ENCODE data around the gene MAPK6.

Gene MAPK6

DNA sequence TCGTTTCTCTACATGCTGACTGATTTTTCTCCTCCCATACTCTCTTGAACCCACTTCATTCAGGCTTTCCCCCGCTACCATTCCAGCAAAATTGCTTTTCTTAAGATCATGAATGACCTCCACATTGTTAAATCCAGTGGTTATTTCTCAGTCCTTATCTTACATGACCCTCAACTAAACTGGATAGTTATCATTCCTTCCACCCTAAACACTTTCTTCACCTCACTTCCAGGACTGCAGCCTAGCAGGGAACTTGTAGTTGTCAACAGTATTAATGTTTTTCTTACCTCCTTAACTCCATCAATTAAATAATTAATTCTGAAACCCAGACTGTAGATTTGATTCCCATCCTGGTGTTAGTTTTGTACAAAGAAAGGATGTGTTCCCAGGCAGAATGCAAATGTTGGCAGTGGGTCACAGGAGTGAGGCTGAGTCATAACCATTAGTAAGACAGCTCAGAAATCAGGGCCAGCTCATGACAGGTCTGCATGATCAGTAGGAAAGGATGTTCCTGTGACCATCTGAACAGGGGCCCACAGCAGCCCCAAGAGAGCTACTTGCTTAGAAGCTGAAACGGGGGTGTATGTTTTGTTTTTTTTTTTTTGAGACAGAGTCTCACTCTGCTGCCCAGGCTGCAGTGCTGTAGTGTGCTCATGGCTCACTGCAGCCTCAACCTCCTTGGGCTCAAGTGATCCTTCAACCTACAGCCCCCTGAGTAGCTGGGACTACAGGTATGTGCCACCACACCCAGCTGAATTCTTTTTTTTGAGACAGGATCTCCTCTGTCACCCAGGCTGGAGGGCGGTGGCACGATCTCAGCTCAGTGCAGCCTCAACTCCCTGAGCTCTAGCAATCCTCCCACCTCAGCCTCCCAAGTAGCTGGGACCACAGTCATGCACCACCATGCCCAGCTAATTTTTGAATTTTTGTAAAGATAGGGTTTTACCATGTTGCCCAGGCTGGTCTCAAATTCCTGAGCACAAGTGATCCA lies 84.5 kb downstream of the MAPK6 start:
- no peak for DNase-seq (ENCODE audit: low read depth)

DNA sequence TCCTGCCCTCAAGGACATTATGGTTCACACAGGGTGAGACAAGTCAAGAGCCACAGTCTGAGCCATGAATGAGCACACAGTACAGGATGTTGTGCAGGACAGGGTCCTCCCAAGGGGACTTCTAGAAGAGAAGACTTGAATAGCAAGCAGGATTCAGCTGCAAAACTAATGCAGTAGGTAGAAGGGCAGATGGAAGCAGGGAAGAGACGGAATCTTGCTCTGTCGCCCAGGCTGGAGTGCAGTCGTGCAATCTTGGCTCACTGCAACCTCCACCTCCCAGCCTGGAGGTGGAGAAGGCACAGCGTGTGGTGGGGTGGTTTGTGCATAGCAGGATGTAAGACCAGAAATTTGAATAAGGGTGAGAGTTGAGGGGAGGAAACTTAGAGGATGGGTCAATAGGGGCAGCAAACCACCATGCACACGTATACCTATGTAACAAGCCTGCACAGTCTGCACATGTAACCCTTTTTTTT lies 85.5 kb downstream of the MAPK6 start:
- no peak for DNase-seq (ENCODE audit: low read depth)

DNA sequence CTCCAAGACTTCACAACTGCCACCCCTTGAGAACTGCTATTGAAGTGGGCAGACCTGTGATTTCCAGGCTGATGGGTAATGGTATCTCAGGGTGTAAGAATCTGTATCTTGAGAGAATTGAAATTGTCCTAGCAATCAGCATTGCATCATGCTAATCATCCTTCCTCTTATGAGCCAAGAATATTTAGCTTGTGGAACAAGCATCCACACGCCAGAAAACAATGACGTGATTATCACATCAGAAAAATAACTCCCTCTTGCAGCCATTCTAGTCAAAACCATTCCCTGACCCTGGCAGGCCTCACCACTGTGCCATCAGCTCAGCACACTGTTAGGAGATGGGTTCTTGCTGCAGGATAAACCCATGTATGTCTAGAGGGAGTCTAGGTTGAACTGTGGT lies 86.8 kb downstream of the MAPK6 start:
- DNase-seq (ENCODE audit: low read depth) = no peak

DNA sequence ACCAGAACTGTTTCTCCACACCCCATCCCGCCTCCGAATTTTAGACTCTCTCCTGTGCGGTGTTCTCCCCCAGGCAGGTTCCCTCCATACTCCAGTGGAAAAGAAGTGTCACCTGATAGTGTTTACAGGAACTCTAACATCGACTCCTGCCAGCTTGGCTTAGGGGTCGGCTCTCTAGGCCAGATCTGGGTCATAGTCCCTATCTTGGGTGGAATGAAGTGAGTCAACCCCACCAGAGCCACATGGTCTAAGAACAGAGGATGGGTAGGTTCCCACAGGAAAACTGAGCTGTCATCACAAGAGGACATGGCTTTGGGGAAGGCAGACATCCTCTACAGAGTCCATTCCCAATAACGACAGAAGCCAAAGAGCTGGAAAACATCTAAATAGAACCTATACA lies 87.6 kb downstream of the MAPK6 start:
- DNase-seq (ENCODE audit: low read depth) = no peak

DNA sequence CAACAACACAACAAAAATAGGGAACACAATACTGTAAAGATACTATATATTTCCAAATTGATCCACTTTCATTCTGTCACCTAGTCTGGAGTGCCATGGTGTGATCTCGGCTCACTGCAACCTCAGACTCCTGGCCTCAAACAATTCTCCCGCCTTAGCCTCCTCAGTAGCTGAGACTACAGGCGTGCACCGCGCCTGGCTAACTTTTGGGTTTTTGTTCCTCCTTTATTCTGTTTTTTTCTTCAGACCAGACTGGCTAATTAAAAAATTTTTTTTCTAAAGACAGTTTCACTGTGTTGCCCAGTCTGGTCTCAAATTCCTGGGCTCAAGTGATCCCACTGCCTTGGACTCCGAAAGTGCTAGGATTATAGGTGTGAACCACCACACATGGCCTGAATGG lies 88.2 kb downstream of the MAPK6 start:
- no peak for DNase-seq (ENCODE audit: low read depth)

DNA sequence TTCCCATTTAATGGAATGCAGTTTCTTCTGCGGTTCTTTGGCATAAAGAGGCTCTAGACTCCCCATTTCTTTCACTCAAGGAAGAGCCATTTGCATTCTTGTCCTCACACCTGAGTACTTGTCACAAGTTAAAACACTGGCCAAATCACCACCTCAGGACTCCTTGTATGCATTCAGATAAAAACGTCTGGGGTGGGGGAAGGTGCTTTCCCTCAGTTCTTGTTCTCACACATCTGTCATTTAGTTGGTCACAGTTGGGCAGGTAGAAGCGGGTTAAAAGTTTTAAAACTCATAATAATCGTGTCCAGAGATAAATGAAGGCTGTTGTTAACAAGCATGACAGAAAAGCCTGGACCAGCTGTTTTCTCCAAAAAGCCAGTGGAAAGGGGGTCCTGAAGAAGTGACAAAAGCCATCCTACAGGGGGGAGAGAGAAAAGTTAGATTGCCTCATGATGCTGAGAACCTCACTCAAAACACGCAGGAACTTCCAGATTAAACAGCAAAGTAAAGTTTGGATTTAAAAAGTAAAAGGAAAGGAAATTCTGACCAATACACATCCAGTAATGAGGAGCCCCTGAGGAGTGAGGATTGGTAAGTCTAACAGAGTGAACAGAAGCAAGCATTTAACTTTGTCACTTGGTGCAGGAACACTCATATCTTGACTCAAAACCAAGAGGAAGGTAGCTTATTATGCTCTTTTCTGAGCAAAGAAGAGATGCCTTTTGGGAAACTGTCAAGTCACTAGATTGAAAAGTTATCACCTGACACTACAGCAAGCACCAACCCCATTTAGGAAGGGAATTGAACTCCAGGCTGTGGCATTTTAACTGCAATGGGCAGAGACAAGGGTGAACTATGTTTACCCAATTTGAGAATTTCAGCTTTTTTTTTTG lies 90.8 kb downstream of the MAPK6 start:
- DNase-seq (ENCODE audit: low read depth) = no peak

DNA sequence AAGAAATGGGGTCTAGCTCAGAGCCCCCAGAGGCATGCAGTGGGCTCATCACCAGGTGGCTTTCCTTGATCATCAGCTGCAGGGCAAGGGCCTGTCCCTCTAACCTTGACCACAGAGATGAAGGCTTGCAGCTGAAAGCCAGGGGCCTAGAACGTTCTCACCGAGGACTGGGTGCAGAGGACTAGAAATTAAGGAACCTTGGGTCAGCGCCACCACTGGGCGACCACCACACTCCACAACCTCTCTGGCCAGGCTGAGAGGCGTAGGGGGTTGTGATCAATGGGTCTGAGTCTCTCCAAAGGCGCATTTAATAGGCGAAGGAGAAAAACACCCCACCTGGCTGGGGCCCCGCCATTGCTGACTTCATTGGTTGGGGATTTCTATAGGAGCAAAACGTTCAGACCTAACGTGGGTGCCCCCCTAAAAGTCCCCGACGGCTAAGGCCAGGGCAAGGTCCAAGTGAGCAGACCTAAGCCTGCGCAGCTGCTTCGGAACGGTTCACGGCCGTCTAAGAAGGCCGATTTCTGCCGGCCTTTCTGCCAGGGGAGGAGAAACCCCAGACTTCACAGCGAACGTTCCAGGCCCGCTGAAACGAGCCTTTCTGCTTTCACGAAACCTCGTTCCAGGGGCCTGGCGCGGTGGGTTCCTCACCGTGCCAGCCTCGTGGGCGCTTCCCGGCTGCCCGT lies 92.6 kb downstream of the MAPK6 start:
- no peak for DNase-seq (ENCODE audit: low read depth)

DNA sequence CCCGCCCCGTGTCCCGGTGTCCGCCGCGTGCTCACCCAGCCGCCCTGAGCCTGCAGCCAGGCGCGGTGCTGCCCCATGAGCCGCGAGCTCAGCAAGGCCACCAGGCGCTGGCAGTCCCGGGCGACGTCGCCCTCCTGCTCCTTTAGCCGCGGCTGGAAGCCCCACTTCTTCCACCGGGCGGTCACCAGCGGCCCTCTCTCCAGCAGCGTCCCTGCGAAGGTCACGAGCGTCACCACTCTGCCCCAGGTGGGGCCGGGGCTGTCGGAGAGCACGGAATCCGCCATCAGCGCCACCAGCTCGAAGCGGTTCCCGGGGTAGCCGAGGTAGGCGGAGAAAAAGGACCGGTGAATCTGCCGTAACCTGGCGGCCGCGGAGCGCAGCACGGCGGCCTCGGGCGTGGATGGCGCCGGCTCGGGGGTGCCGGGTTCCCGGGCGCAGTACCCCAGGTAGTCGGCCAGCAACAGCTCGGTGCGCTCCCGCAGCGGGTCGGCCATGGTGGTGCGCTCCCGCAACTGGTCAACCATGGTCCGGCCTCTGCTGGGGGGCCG lies 93.3 kb downstream of the MAPK6 start:
- DNase-seq (ENCODE audit: low read depth) = peak; percentile 4

DNA sequence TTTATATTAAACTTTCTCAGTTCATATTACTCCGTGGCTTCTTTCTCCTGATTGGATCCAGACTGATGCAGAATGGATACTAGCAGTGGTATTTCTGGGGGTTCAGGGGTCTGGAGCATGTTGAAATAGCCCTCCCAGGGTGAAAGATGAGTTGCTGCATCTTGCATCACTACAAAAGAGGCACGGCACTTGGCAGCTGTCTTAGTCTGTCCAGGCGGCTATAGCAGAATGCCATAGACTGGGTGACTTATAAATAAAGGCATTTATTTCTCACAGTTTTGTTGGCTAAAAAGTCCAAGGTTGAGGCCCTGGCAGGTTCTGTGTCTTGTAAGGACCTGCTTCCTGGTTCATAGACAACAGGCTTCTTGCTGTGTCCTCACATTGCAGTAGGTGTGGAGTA lies 94.2 kb downstream of the MAPK6 start:
- no peak for DNase-seq (ENCODE audit: low read depth)

DNA sequence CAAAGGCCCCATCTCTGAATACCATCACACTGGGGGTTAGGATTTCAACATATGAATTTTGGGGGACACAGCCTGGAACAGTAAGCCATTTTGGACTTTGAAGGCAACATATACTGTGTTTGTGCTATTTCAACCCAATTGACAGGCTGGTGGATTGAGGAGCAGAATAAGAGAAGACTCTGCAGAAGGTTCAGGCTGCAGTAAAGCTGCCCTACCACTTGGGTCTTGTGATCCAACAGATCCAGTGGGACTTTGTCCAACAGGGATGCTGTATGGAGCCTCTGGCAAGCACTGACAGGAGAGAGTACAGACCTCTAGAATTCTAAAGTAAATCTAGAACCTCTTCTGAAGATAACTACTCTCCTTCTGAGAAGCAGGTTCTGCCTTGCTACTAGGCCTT lies 94.7 kb downstream of the MAPK6 start:
- DNase-seq (ENCODE audit: low read depth) = no peak

DNA sequence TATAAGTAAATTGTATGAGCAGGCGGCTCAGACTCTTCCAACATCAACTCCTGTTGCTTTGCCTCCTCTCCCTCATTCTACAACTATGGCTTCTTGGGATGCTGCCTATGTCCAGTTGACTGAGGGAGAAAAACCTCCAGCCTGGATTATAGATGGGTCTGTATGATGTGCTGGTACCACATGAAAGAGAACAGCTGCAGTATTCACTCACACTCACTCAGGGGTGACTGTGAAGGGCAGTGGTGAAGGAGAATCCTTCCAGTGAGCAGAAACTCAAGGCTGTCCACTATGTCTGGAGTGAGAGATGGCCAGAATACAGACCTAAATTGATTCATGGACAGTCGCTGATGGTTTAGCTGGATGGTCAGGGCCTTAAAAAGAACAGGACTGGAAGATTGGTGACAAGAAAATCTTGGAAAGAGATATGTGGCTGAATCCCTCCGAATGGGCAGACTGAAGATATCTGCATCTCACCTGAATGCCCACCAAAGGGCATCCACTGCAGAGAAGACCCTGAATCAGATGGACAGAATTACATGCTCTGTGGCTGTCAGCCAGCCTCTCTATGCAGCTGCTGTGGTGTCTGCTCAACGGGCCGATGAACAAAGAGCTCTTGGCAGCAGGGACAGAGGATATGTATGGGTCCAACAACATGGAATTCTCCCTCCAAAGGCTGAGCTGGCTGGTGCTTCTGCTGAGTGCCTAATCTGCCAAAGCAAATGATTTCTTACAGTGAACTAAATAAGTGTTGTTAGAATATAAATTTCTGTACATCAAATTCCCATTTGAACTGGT lies 95.4 kb downstream of the MAPK6 start:
- DNase-seq (ENCODE audit: low read depth) = no peak

DNA sequence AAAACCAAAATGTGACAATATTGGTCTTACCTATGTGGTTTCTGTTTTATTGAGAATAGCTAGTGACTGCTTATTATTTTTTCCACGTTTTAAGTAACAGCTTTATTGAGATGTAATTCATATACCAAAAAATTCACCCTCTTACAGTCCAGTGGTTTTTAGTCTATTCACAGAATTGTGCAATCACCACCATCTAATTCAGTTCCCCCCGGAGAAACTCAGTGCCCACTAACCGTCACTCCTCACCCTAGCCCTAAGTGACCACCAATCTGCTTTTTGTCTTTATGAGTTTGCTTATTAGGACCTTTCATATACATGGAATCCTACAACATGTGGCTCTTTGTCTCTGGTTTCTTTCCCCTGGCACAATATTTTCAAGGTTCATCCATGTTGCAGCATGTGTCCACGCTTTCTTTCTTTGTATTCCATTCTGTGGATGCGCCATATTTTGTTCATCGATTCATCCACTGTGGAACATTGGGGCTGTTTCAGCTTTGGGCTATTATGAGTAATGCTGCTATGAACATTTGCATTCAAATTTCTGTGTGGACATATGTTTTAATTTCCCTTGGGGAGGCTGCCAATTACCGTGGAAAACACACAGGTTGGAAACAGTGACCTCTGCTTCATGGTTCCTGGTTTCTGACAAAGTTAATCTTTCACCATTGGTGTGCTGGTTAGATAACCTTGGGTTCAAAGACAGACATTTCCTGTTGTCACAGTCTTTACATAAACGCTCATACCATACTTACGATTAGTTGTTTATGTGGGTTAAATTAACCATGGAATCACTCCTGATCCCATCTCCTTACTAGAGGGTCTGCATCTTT lies 96.8 kb downstream of the MAPK6 start:
- no peak for DNase-seq (ENCODE audit: low read depth)
